CD4-positive, alpha-beta T cell treated with Interleukin-6 for 4 hours (primary cell): ENCODE results near the gene STBD1.
"Not testable (repeated sequence)": the region's sequence is repeated elsewhere in the genome, so short reads cannot be mapped to it uniquely, and the experiment has no call there.

Experiments
- DNase-seq: peaks from one replicate; pipeline ENCODE4 v3.0.0-alpha.2; 2020; ENCODE audit warnings: mixed read lengths

Gene STBD1

DNA sequence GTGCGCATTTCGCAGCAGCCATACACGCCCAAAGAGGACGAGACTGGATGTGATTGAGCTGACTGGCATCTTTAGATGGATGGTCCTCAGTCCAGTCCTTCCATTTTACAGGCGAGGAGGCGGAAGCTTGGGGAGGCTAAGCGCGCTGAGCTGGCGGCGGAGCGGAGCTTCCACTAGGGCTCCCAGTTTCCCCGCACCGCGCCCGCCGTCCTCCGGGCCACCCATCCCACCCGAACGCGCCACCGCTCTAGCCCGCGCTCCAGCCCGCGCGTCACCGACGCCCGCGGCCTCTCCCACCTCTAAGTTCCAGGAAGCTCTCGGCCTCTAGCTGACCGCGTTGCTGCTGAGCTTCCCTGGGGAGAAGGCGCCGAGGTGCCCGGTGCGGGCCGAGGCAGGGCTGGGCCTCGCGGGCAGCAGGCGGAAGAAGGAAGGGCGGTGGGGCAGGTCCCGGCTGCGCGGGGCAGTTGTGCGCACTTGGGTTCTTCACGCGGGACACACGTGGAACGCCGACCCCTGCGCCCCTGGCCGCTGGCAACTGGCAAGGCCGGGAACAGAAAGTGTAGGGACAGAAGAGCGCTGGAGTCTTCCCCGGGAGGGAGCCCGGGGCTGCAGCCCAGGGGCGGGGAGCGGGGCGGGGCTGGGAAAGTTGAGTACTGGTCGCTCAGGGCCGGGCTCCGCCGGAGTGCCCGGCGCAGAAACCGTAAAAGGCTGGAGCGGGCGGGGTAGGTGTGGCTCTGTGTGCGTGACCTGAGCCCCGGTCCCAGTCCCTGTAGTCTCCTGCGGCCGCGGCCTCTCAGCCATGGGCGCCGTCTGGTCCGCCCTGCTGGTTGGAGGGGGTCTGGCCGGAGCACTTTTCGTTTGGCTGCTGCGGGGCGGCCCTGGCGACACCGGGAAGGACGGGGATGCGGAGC is at the start of gene STBD1:
Gene STBD1 (plus strand): TSS at position 763 of the 911 bp plus-strand sequence. CDS start 37 bp downstream, at position 800.
- peak; percentile 38 for DNase-seq

DNA sequence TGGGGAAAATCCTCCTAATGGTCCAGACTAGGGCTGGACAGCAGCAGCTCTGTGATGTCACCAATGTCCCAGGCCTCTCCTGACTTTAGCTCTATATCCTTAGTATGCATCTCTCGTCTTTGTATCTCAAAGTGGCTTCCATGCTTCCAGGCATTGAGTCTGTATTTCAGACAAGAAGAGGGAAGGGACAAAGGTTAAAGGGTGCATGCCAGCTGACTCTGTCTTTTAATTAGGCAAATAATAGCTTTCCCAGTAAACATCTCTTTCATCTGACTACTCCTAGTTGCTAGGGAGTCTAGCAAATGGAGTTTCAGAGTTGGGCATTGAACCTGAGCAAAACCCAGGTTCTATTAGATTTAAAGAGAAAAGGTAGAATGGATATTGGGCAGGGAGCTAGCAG is 49.6 kb upstream of the STBD1 start:
- no peak for DNase-seq

DNA sequence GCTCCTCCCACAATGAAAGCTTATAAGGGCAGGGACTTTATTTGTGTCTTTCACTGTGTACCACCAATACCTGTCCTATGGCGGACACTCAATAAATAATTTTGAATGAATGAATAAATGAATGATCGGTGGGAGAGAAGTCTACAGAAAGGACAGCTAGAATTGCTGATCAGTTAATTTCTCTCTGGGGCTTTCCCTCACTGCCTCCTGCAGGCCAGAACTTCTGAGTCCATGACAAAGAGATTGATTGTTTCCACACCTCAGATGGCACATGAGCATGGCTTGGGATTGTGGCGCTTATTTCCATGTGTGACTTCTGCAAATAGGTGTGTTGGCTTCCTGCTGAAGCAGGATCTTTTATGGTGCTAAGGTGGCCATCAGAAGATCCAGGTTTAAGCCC is 48.7 kb upstream of the STBD1 start:
- DNase-seq, result no peak

- no peak for DNase-seq
These were observed 46.0 kb upstream of the STBD1 start for GRCh38 chr4:76260571-76260970.

- DNase-seq, result no peak
These were observed 40.8 kb upstream of the STBD1 start for GRCh38 chr4:76265631-76266218.

- DNase-seq, result no peak
These were observed 39.9 kb upstream of the STBD1 start for GRCh38 chr4:76266627-76267026.

DNA sequence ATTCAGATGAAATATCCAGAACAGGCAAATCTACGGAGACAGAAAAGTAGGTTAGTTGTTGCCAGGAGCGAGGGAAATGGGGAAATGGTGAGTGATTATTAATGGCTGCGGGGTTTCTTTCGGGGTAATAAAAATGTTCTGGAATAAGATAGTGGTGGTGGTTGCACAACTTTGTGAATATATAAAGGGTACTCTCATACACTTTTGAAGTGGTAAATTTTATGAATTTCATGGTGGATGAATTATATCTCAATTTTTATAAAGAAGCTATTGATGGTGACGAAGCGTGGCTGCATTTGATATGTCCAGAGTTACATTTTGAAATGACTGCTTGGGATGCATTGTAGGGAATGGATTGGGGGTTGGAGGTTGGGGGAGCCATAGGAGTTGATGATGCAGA is 38.7 kb upstream of the STBD1 start:
- DNase-seq, result no peak

GRCh38 chr4:76270244-76271175 is 36.0 kb upstream of the STBD1 start:
- DNase-seq, result no peak

DNA sequence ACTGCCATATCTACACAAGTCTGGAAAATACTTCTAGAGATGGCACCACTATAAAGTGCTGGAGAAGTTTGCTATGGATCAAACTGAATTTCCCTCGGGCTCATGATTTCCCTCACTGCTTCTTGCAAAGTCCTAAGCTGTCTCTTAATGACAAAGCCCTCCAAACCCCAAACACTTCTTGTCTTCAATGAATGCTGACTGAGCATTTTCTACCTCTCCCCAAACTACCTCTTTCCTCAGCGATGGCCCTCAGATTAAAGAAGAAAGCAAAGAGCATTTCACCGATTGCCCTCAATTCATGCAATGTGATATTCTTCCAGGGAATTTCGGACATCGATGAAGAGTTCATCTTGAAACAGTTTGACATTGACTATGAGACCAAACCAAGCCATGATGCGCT is 35.3 kb upstream of the STBD1 start:
- DNase-seq, result no peak

- DNase-seq, result no peak
These were observed 34.5 kb upstream of the STBD1 start for GRCh38 chr4:76272073-76272472.

- DNase-seq, result no peak
These were observed 34.0 kb upstream of the STBD1 start for GRCh38 chr4:76272582-76272981.

DNA sequence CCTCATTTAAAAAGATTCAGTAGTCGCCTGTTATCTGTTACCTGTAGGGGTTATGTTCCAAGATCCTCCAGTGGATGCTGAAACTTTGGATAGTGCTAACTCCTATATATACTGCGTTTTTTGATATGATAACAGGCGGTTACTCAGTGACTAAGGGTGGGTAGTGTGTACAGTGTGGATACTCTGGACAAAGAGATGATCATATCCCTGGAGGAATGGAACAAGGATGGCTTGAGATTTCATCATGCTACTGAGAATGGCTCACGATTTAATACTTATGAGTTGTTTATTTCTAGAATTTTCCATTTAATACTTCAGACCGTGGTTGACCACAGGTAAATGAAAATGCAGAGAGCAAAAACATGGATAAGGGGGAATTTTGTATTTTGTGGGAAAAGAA is 33.5 kb upstream of the STBD1 start:
- DNase-seq, result no peak

GRCh38 chr4:76275486-76276124 is 30.9 kb upstream of the STBD1 start:
- no peak for DNase-seq

- no peak for DNase-seq
These were observed 29.7 kb upstream of the STBD1 start for GRCh38 chr4:76276813-76277212.

DNA sequence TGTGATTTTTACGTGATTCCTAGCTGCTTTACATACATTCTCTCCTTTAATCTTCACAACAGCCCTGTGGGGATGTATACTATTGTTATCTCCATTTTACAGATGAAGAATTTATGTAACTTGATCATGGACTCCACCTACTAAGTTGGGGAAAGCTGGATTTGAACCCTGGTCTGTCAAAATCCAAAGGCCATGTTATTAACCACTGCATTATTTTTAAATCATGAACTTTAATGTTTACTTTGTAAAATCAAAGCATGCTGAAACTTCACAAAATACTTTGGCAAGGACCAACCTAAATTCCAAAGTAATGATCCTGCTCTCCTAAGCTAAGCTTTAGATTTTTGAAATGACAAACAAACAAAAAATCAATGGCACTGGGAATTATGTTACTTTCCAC is 28.9 kb upstream of the STBD1 start:
- DNase-seq, result no peak

GRCh38 chr4:76278583-76278982 is 27.9 kb upstream of the STBD1 start:
- no peak for DNase-seq

DNA sequence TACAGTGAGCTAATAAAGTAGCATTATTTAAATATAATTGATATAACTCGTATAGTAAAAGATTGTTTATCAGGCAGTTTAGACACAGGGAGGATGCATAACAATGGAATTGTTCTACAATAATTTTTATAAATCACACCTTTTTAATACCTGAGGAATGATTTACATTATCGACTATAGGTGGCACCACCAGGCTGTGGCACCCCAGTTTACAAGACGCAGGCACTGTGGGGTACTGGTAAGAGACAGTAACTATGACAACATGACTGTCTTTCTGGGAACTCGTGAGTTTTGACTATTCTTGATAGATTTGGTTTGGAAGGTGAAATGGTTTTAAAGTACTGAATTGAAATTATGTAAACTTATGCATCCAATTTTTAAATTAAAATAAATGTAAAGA is 27.1 kb upstream of the STBD1 start:
- DNase-seq, result peak; percentile 36

DNA sequence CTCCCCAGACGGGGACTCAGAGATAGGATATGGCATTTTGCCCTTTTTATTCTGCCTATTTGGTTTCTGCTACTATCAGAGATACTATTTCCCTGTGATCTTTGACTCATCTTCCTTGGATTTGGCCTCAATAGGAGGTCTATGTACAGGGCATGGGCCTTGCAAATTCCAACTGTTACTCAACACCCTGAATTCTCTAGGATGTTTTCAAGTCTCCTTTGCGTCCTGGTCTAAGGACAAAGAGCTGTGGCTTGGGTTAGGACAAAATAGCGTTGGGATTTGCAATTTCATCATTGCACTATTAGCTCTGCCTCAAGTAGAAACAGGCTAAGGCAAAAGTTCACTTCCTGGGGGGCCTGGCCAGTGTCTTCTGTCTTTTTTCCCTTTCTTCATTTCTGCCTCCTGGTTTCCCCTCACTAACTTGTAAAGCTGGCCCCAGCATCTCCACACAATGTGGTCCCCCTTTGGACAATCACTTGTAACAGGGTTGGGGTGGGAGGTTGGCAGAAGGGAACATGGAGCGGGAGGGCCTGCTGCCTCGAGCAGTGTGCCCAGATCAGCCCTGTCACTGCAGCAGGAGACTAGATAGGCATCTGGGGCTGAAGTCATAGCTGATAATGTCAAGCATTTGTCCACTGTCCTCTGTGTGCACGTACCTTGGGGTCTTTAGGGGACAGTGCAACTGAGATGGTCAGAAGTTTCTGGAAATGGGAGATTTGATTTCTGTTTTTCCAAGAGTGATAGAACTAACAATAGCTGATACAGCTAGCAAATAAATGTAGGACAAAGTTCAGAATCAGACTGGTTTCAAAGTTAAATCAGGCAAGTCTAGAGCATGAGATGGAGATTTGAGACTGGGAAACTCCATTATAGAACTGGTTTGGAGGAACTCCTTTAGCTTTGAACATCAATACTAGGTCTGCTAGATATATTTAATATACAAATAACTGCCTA is 25.8 kb upstream of the STBD1 start:
- no peak for DNase-seq

DNA sequence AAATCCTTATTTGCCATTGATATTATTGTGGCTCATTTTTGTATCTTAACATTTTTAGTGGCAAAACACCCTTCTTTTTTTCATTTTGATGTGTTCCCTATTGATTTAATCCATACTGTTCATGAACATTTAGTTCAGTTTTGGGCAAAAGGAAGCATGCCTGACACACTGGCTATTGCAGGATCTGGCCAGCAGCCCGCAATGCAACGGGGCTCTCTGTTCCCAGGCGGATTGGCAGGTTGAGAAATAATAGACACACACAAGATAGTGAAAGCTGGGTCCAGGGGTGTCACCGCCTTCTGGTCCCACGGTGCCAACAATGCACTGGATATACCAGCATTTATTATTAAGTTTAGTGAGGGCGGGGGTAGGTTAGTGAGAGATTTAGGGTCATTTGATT is 24.9 kb upstream of the STBD1 start:
- DNase-seq, result not testable (repeated sequence)

- DNase-seq, result no peak
These were observed 23.4 kb upstream of the STBD1 start for GRCh38 chr4:76282941-76283689.

- no peak for DNase-seq
These were observed 22.6 kb upstream of the STBD1 start for GRCh38 chr4:76283900-76284299.
